DMS114 treated with DMSO at 0.1 percent for 48 hours (cell line): ENCODE data around the gene ZBTB33.

ENCODE experiments used
- DNase-seq: peaks from one replicate; lab custom pipeline; 2025; ENCODE audit not compliant: unreplicated experiment; lab: John Stamatoyannopoulos, UW

Gene ZBTB33

GRCh38 chrX:120304256-120304655 is 53.6 kb downstream of the ZBTB33 start:
- DNase-seq, result no peak

DNA sequence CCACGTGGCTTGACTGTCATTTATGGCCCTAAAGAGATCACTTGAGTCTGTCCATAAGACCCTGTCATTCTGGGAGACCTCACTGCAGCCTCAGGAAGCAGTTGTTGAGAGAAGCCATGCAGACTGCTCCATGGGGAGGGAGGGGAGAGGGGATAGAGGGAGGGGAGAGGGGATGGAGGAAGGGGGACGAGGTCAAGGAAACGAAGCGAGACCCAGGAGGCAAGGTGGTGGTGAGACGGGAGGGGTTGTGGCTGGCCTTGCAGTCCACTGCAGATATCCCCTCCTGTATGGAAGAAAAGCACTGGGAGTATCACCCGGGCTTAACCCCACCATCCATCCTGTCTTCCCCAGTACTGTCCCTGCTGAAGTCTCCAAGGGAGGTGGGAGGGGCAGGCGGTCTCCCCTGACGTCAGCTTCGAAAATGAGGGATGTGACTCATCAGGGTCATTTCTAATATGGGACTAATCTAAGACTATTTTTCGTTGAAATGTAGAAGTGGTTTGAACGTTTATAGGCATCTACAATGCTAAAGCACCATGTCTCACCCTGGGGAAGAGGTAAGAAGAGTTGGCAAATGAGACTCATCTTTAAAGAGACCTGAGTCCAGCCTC is 55.0 kb downstream of the ZBTB33 start:
- DNase-seq, result no peak

- DNase-seq, result no peak
Measured at GRCh38 chrX:120306630-120307029, 56.0 kb downstream of the ZBTB33 start.
